ENCODE data around the gene ATXN7L3.
"Not testable (repeated sequence)": the region's sequence is repeated elsewhere in the genome, so short reads cannot be mapped to it uniquely, and the experiment has no call there.

Gene ATXN7L3

GRCh38 chr17:44147812-44148211 is 51.9 kb downstream of the ATXN7L3 start:
- Histone ChIP-seq H3K9me3 (ENCODE audit: low read length) (no peaks in the 10 kb centered on the region), H3F3A (ENCODE audit: insufficient read depth, low read length) (no peaks in the 10 kb centered on the region), H3K9ac (ENCODE audit: low read length) (no peak overlapping the region), H4K20me1 (ENCODE audit: insufficient read depth, low read length) (no peaks in the 10 kb centered on the region), H3K4me1 (ENCODE audit: insufficient read depth, low read length, severe bottlenecking) (peaks cover 4% of the 10 kb centered on the region), H3K9me2 (ENCODE audit: low read depth, low read length) (no peaks in the 10 kb centered on the region), H2AFZ (ENCODE audit: low read length) (no peak overlapping the region), H3K27ac (ENCODE audit: low read depth, low read length, poor library complexity, severe bottlenecking) (no peak overlapping the region), H3K4me3 (ENCODE audit: low read depth, low read length, poor library complexity, severe bottlenecking) (no peak overlapping the region), H3K36me3 (ENCODE audit: insufficient read depth, low read length) (peaks cover 45% of the 10 kb centered on the region), H3K79me2 (ENCODE audit: insufficient read depth, low read length) (no peaks in the 10 kb centered on the region; the same call in 1 of the 2 replicates), H3K4me2 (ENCODE audit: low read length) (no peak overlapping the region), H3K27me3 (ENCODE audit: insufficient read depth, low read length) (no peaks in the 10 kb centered on the region)
- no peak for TF ChIP-seq EZH2 (IDR thresholded peaks at IDR 0.05; ENCODE audit: borderline replicate concordance, low read length)
- TF ChIP-seq CTCF (IDR thresholded peaks at IDR 0.05; ENCODE audit: low read length) = no peak

- no peak overlapping the region for H3K4me3 ChIP-seq (ENCODE audit: low read depth, low read length, poor library complexity, severe bottlenecking)
- peaks cover 39% of the 10 kb centered on the region for H3K36me3 ChIP-seq (ENCODE audit: insufficient read depth, low read length)
- no peaks in the 10 kb centered on the region for H3K27me3 ChIP-seq (ENCODE audit: insufficient read depth, low read length)
- no peak for TF ChIP-seq EZH2 (IDR thresholded peaks at IDR 0.05; ENCODE audit: borderline replicate concordance, low read length)
- TF ChIP-seq CTCF (IDR thresholded peaks at IDR 0.05; ENCODE audit: low read length) = no peak
- H3K4me1 ChIP-seq (ENCODE audit: insufficient read depth, low read length, severe bottlenecking) = peaks cover 10% of the 10 kb centered on the region
- no peak overlapping the region for H3K4me2 ChIP-seq (ENCODE audit: low read length)
- no peak overlapping the region for H2AFZ ChIP-seq (ENCODE audit: low read length)
- no peaks in the 10 kb centered on the region for H3K9me2 ChIP-seq (ENCODE audit: low read depth, low read length)
- H3F3A ChIP-seq (ENCODE audit: insufficient read depth, low read length) = no peaks in the 10 kb centered on the region
- no peaks in the 10 kb centered on the region for H4K20me1 ChIP-seq (ENCODE audit: insufficient read depth, low read length)
- H3K9ac ChIP-seq (ENCODE audit: low read length) = no peak overlapping the region
- H3K79me2 ChIP-seq (ENCODE audit: insufficient read depth, low read length) = no peaks in the 10 kb centered on the region; the same call in 1 of the 2 replicates
- H3K27ac ChIP-seq (ENCODE audit: low read depth, low read length, poor library complexity, severe bottlenecking) = no peak overlapping the region
- no peaks in the 10 kb centered on the region for H3K9me3 ChIP-seq (ENCODE audit: low read length)
Observed at GRCh38 chr17:44146375-44147346, 53.0 kb downstream of the ATXN7L3 start.

DNA sequence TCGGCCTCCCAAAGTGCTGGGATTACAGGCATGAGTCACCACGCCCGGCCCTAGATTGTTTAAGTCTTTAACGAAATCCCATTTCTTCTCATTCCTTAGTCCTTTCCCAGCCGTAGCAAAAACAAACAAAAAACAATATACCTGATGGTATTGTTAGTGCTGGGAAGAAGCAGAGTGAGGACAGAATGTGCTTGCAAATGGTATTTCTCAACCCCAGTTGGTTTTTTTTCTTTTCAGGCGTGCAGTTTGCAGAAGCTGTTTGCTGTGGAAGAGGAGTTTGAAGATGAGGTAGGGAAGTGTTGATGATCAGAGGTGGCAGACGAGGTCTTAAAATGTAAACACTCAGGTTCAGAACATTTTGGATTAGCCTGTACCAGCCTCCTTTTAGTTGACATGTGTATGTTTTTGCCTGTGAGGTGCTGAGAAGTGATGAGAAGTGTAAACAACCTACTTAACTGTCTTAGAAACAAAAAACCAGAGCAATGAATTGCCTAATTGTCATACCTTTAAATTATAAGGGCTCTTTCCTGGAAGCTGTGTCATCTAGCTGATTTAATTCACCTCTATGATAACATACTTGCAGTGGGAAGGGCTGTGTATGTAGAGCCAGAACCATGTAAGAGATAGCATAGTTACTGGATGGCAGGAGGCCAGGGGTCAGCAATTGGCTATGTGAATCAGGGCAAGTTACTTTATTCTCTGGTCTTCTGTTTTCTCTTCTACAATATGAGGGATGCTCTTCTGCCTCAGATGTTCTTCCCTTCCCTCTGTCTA is 54.5 kb downstream of the ATXN7L3 start:
- Histone ChIP-seq H3K9me3 (ENCODE audit: low read length) (no peaks in the 10 kb centered on the region), H3K79me2 (ENCODE audit: insufficient read depth, low read length) (no peaks in the 10 kb centered on the region), H2AFZ (ENCODE audit: low read length) (no peak overlapping the region), H3K36me3 (ENCODE audit: insufficient read depth, low read length) (peaks cover 35% of the 10 kb centered on the region), H3K4me1 (ENCODE audit: insufficient read depth, low read length, severe bottlenecking) (peaks cover 16% of the 10 kb centered on the region), H3K9me2 (ENCODE audit: low read depth, low read length) (no peaks in the 10 kb centered on the region), H3K4me2 (ENCODE audit: low read length) (no peak overlapping the region), H4K20me1 (ENCODE audit: insufficient read depth, low read length) (no peaks in the 10 kb centered on the region), H3K27ac (ENCODE audit: low read depth, low read length, poor library complexity, severe bottlenecking) (no peak overlapping the region), H3K9ac (ENCODE audit: low read length) (no peak overlapping the region), H3K4me3 (ENCODE audit: low read depth, low read length, poor library complexity, severe bottlenecking) (no peak overlapping the region), H3F3A (ENCODE audit: insufficient read depth, low read length) (no peaks in the 10 kb centered on the region), H3K27me3 (ENCODE audit: insufficient read depth, low read length) (no peaks in the 10 kb centered on the region)
- no peak for TF ChIP-seq CTCF (IDR thresholded peaks at IDR 0.05; ENCODE audit: low read length)
- no peak for TF ChIP-seq EZH2 (IDR thresholded peaks at IDR 0.05; ENCODE audit: borderline replicate concordance, low read length)

DNA sequence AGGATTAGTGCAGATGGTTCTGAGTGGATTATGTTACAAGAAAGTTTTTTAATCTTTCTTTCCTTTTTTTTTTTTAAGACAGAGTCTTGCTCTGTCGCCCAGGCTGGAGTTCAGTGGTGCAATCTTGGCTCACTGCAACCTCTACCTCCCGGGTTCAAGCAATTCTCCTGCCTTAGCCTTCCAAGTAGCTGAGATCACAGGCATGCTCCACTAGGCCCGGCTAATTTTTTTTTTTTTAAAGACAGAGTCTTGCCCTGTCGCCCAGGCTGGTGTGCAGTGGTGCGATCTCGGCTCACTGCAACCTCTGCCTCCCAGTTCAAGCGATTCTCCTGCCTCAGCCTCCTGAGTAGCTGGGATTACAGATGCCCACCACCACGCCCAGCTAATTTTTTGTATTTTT is 55.8 kb downstream of the ATXN7L3 start:
- not testable (repeated sequence) for H2AFZ ChIP-seq (ENCODE audit: low read length); H3K9me2 ChIP-seq (ENCODE audit: low read depth, low read length); H3F3A ChIP-seq (ENCODE audit: insufficient read depth, low read length); H3K9ac ChIP-seq (ENCODE audit: low read length); H3K4me2 ChIP-seq (ENCODE audit: low read length); H3K4me3 ChIP-seq (ENCODE audit: low read depth, low read length, poor library complexity, severe bottlenecking); H3K79me2 ChIP-seq (ENCODE audit: insufficient read depth, low read length); H3K27me3 ChIP-seq (ENCODE audit: insufficient read depth, low read length); H4K20me1 ChIP-seq (ENCODE audit: insufficient read depth, low read length); H3K27ac ChIP-seq (ENCODE audit: low read depth, low read length, poor library complexity, severe bottlenecking); H3K9me3 ChIP-seq (ENCODE audit: low read length)
- Histone ChIP-seq H3K4me1 (ENCODE audit: insufficient read depth, low read length, severe bottlenecking) (peaks cover 16% of the 10 kb centered on the region), H3K36me3 (ENCODE audit: insufficient read depth, low read length) (peaks cover 28% of the 10 kb centered on the region)
